ENCODE data around the gene EMP1. TPM values are rescaled to one million over a fixed set of nuclear protein-coding genes. Genes with fewer than 3 reads are reported as not detected.

Gene EMP1
- total and polyA plus RNA-seq, 2 experiments from 2014 or later = 51.1 to 67.3 TPM

GRCh38 chr12:13228579-13228978, 32.1 kb downstream of the EMP1 start:
- Histone ChIP-seq H3K27me3 (no peaks in the 10 kb centered on the region), H3K4me2 (no peak overlapping the region), H3K36me3 (replicated peaks; ENCODE audit: insufficient read depth, low read depth) (no peaks in the 10 kb centered on the region), H3K79me2 (no peaks in the 10 kb centered on the region), H3K4me3 (no peak overlapping the region), H3K27ac (no peak overlapping the region), H3K4me1 (ENCODE audit: insufficient read depth) (no peaks in the 10 kb centered on the region), H3K9me3 (ENCODE audit: low read depth) (no peaks in the 10 kb centered on the region), H4K20me1 (ENCODE audit: insufficient read depth, poor library complexity, severe bottlenecking) (no peaks in the 10 kb centered on the region), H3K9me2 (replicated peaks; ENCODE audit: insufficient read depth) (no peaks in the 10 kb centered on the region), H2AFZ (no peak overlapping the region)
- 93% methylated on average over 7 of the region's 7 CpGs for WGBS (ENCODE audit: low lambda C conversion rate, missing lambda C conversion rate)
- no peak for DNase-seq (ENCODE audit: low spot score)
- TF ChIP-seq EZH2phosphoT487 (IDR thresholded peaks at IDR 0.05; ENCODE audit: low read depth, severe bottlenecking, unreplicated experiment) (no peak), EZH2 (IDR thresholded peaks at IDR 0.05; ENCODE audit: borderline replicate concordance) (no peak), CTCF (IDR thresholded peaks at IDR 0.05; ENCODE audit: poor library complexity) (no peak)

- WGBS (ENCODE audit: low lambda C conversion rate, missing lambda C conversion rate) = 71% methylated on average over 5 of the region's 5 CpGs
- Histone ChIP-seq H3K27ac (no peak overlapping the region), H3K4me2 (no peak overlapping the region), H3K79me2 (no peaks in the 10 kb centered on the region), H3K9me3 (ENCODE audit: low read depth) (no peaks in the 10 kb centered on the region), H3K36me3 (replicated peaks; ENCODE audit: insufficient read depth, low read depth) (no peaks in the 10 kb centered on the region), H2AFZ (no peak overlapping the region), H3K27me3 (no peaks in the 10 kb centered on the region), H3K4me1 (ENCODE audit: insufficient read depth) (no peaks in the 10 kb centered on the region), H4K20me1 (ENCODE audit: insufficient read depth, poor library complexity, severe bottlenecking) (no peaks in the 10 kb centered on the region), H3K4me3 (no peak overlapping the region), H3K9me2 (replicated peaks; ENCODE audit: insufficient read depth) (no peaks in the 10 kb centered on the region)
- no peak for DNase-seq (ENCODE audit: low spot score)
- no peak for TF ChIP-seq EZH2phosphoT487 (IDR thresholded peaks at IDR 0.05; ENCODE audit: low read depth, severe bottlenecking, unreplicated experiment)
- TF ChIP-seq CTCF (IDR thresholded peaks at IDR 0.05; ENCODE audit: poor library complexity) = no peak
- TF ChIP-seq EZH2 (IDR thresholded peaks at IDR 0.05; ENCODE audit: borderline replicate concordance) = no peak
Measured at GRCh38 chr12:13229504-13229903, 33.0 kb downstream of the EMP1 start.

GRCh38 chr12:13230500-13230899, 34.0 kb downstream of the EMP1 start:
- WGBS (ENCODE audit: low lambda C conversion rate, missing lambda C conversion rate) = 90% methylated on average over 5 of the region's 5 CpGs
- Histone ChIP-seq H4K20me1 (ENCODE audit: insufficient read depth, poor library complexity, severe bottlenecking) (no peaks in the 10 kb centered on the region), H3K79me2 (no peaks in the 10 kb centered on the region), H3K36me3 (replicated peaks; ENCODE audit: insufficient read depth, low read depth) (no peaks in the 10 kb centered on the region), H3K9me2 (replicated peaks; ENCODE audit: insufficient read depth) (no peaks in the 10 kb centered on the region), H3K9me3 (ENCODE audit: low read depth) (no peaks in the 10 kb centered on the region), H3K27ac (no peak overlapping the region), H3K4me2 (no peak overlapping the region), H2AFZ (no peak overlapping the region), H3K27me3 (no peaks in the 10 kb centered on the region), H3K4me3 (no peak overlapping the region), H3K4me1 (ENCODE audit: insufficient read depth) (no peaks in the 10 kb centered on the region)
- no peak for TF ChIP-seq CTCF (IDR thresholded peaks at IDR 0.05; ENCODE audit: poor library complexity)
- TF ChIP-seq EZH2 (IDR thresholded peaks at IDR 0.05; ENCODE audit: borderline replicate concordance) = no peak
- TF ChIP-seq EZH2phosphoT487 (IDR thresholded peaks at IDR 0.05; ENCODE audit: low read depth, severe bottlenecking, unreplicated experiment) = no peak
- no peak for DNase-seq (ENCODE audit: low spot score)
